ENCODE results near the gene BBS4. TPM values are rescaled to one million over a fixed set of nuclear protein-coding genes. Genes with fewer than 3 reads are reported as not detected.

BBS4 gene
- total RNA-seq, 1 donor from 2014 or later = 8.5 TPM

DNA sequence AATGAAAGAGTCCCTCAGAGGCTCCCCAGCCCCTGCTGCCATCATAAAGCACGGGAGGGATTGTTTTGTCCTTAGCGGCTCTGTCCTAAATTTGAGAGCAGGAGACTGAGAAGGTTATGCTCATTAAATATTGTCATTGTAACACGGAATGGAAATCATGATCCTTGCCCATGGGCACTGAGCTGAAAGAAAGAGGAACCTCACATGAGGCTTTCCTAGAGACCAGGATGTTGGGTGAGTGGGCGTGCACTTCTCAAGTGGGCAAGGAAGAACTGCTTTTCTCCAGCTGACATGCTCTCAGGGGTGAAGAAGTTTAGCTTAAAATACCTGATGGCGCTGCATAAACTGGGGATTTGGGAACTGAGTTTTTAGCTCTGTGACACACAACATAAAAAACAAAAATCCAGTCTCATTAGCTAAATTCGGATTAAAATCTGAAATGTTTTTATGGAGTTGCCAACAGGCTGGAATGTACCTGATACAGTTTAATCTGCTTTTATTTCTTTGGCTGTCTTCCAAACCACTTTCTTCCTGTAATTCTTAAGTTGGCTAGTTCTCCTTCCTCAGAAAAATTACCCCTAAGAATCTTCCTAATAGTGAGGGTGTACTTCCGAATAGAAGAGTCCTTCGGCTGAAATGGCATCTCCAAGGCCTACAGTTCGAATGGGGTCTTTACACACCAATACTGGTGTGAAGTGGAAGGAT lies 65.9 kb downstream of the BBS4 start:
- Mint-ChIP-seq H3K36me3 (ENCODE audit: low read depth) (peaks cover 82% of the 10 kb centered on the region), H3K27ac (no peak overlapping the region), H3K9me3 (no peaks in the 10 kb centered on the region), H3K4me3 (ENCODE audit: low read depth) (no peak overlapping the region), H3K27me3 (ENCODE audit: low read depth) (no peaks in the 10 kb centered on the region), H3K4me1 (ENCODE audit: low read depth) (peaks cover 19% of the 10 kb centered on the region)
- intact Hi-C loops (cut with micrococcal nuclease) = no loop called here
- DNase-seq (ENCODE audit: low spot score) = no peak

DNA sequence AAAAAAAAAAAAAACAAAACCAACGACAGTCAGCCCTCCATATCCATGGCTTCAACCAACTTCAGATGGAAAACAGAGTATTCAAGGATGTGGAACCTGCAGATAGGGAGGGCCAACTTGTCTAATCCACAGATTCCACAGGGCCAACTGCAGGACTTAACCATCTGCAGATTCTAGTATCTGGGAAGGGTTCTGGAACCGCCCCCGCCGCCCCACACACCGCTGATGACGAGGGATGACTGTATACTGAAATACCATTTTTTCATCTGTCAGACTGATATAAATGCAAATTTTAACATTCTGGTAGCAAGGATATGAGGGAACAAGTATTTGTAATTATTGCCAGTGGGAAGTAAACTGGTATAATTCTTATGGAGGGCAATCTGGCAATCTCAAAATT lies 68.1 kb downstream of the BBS4 start:
- no peaks in the 10 kb centered on the region for H3K27me3 Mint-ChIP-seq (ENCODE audit: low read depth)
- H3K4me3 Mint-ChIP-seq (ENCODE audit: low read depth) = no peak overlapping the region
- H3K36me3 Mint-ChIP-seq (ENCODE audit: low read depth) = peaks cover 86% of the 10 kb centered on the region
- H3K9me3 Mint-ChIP-seq = no peaks in the 10 kb centered on the region
- intact Hi-C loops (cut with micrococcal nuclease) = no loop called here
- peaks cover 21% of the 10 kb centered on the region for H3K4me1 Mint-ChIP-seq (ENCODE audit: low read depth)
- no peak for DNase-seq (ENCODE audit: low spot score)
- no peak overlapping the region for H3K27ac Mint-ChIP-seq

DNA sequence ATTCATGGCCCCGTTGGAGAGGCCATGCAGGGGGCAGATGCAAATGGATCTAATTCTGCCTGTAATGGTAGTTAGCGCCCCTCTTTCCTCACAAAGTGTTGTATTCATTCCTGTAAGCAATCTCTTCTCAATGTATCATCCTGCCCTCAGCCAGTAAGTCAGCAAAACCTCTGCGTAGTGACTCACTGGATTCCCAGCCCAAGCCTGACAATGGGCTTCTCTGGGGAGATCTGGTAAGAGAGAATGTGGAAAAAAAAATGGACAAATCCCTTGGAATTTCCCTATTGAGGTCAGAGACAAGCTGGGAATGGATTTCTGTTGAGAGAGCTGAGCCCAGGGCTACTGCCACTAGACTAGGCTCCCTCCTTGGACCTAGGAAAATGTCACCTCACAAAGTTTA lies 72.2 kb downstream of the BBS4 start:
- intact Hi-C loops (cut with micrococcal nuclease) = no loop called here
- H3K27me3 Mint-ChIP-seq (ENCODE audit: low read depth) = no peaks in the 10 kb centered on the region
- no peaks in the 10 kb centered on the region for H3K9me3 Mint-ChIP-seq
- peaks cover 13% of the 10 kb centered on the region for H3K4me1 Mint-ChIP-seq (ENCODE audit: low read depth)
- no peak for DNase-seq (ENCODE audit: low spot score)
- H3K36me3 Mint-ChIP-seq (ENCODE audit: low read depth) = peaks cover 91% of the 10 kb centered on the region
- H3K27ac Mint-ChIP-seq = no peak overlapping the region
- no peak overlapping the region for H3K4me3 Mint-ChIP-seq (ENCODE audit: low read depth)

DNA sequence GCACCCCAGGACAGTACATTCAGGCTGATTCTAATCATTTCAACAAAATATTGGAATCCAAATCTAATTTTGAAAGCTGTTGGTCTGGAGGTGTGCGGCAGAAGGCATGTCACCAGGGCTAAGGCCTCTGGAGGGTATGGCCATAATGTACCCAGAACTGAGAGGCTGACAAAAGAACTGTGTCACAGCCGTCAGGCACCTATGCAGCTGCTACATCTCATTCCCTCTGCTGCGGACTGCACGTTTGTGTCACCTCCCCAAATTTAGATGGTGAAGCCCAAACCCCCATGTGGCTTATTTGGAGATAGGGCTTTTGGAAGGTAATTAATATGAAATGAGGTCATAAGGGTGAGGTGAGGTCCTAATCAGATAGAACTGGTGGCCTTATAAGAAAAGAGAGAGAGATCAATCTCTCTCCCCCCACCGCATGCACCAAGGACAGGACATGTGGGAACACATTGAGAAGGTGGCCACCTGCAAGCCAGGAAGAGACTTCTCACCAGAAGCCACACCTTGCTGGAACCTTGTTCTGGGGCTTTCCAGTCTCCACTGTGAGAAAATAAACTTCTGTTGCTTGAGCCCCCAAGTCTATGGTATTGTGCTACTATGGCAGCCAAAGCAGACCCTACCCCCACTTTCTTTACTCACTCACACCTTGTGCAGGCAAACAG lies 74.7 kb downstream of the BBS4 start:
- no peak overlapping the region for H3K27ac Mint-ChIP-seq
- DNase-seq (ENCODE audit: low spot score) = no peak
- H3K4me3 Mint-ChIP-seq (ENCODE audit: low read depth) = no peak overlapping the region
- H3K9me3 Mint-ChIP-seq = no peaks in the 10 kb centered on the region
- H3K36me3 Mint-ChIP-seq (ENCODE audit: low read depth) = peaks cover 90% of the 10 kb centered on the region
- intact Hi-C loops (cut with micrococcal nuclease) = no loop called here
- H3K27me3 Mint-ChIP-seq (ENCODE audit: low read depth) = no peaks in the 10 kb centered on the region
- H3K4me1 Mint-ChIP-seq (ENCODE audit: low read depth) = peaks cover 12% of the 10 kb centered on the region

DNA sequence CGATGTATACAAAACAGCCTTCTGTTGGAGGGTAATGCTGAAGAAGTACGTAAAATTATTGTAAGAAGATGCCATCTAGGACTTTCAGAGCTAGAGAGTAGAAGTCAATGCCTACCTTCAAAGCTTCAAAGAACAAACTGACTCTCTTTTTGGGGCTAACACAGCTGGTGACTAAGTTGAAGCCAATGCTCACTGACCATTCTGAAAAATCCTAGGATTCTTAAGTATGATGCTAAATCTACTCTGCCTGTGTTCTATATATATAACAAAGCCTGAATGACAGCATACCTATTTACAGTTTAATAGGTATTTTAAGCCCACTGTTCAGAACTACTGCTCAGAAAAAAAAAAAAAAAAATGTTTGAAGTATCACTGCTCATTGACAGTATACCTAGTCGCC lies 78.6 kb downstream of the BBS4 start:
- Mint-ChIP-seq H3K27ac (no peak overlapping the region), H3K36me3 (ENCODE audit: low read depth) (peaks cover 91% of the 10 kb centered on the region), H3K4me1 (ENCODE audit: low read depth) (peaks cover 9% of the 10 kb centered on the region), H3K9me3 (peaks cover 20% of the 10 kb centered on the region), H3K27me3 (ENCODE audit: low read depth) (no peaks in the 10 kb centered on the region), H3K4me3 (ENCODE audit: low read depth) (no peak overlapping the region)
- DNase-seq (ENCODE audit: low spot score) = no peak
- intact Hi-C loops (cut with micrococcal nuclease) = no loop called here

DNA sequence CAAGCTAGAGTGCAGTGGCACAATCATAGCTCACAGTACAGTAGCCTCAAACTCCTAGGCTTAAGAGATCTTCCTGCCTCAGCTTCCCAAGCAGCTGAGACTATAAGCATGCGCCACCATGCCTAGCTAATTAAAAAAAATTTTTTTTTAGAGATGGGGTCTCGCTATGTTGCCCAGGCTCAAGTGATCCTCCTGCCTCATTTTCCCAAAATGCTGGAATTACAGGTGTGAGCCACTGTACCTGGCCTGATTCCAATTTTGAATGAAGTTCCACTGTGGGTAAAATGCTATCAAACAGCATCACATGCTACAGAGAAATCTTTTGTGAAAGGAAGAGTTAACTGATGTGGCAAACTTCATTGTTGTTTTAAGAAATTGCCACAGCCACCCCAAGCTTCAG lies 80.0 kb downstream of the BBS4 start:
- intact Hi-C loops (cut with micrococcal nuclease) = no loop called here
- Mint-ChIP-seq H3K27me3 (ENCODE audit: low read depth) (no peaks in the 10 kb centered on the region), H3K27ac (no peak overlapping the region)

DNA sequence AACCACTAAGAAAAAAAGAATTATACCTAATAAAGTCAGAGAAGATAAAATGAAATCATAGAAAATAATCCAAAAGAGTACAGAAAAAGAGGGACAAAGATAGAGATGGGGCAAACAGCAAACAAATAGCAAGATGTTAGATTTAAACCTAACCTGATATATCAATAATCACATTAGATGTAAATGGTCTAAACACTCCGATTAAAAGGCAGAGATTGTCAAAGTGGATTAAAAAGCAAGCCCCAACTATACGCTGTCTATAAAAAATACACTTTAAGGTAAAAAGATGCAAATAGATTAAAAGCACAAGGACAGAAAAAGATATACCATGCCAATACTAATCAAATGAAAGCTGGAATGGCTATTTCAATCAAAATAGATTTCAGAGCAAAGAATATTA lies 80.8 kb downstream of the BBS4 start:
- DNase-seq (ENCODE audit: low spot score) = no peak
- peaks cover 20% of the 10 kb centered on the region for H3K9me3 Mint-ChIP-seq
- H3K27me3 Mint-ChIP-seq (ENCODE audit: low read depth) = no peaks in the 10 kb centered on the region
- no peak overlapping the region for H3K27ac Mint-ChIP-seq
- intact Hi-C loops (cut with micrococcal nuclease) = no loop called here
- no peak overlapping the region for H3K4me3 Mint-ChIP-seq (ENCODE audit: low read depth)
- peaks cover 15% of the 10 kb centered on the region for H3K4me1 Mint-ChIP-seq (ENCODE audit: low read depth)
- H3K36me3 Mint-ChIP-seq (ENCODE audit: low read depth) = peaks cover 91% of the 10 kb centered on the region

More for the DNA sequence above, 80.0 kb downstream of the BBS4 start:
- Mint-ChIP-seq H3K4me1 (ENCODE audit: low read depth) (peaks cover 11% of the 10 kb centered on the region), H3K9me3 (peaks cover 20% of the 10 kb centered on the region), H3K4me3 (ENCODE audit: low read depth) (no peak overlapping the region), H3K36me3 (ENCODE audit: low read depth) (peaks cover 90% of the 10 kb centered on the region)
- no peak for DNase-seq (ENCODE audit: low spot score)

DNA sequence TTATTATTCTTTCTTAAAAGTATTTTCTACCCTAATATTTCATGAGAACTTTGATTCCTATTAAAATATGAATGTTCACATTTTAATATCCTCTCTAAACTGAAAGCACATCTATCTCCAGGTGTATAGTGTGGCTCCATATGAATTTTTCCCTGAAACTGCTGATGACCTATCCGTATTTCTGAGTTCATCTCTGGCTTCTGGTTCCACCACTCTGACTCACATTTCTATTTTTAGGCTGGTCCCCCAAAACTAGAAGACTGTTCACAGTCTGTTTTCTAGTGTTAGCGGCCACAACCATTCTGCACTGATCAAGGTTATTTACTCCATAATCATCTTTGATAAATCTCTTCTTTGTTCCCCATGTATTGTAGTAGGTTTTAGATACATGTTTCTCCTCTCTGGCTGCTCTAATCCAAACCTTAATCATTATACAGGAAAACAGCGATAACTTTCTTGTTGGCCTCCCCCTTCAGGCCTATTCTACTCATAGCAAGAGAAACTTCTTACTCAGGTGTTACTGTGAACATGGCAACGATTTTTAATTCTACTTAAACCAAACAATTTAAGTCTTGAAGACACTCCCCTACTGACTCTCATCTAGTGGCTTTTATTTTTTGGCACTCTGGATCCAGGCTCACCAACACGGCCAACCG lies 84.8 kb downstream of the BBS4 start:
- no peak for DNase-seq (ENCODE audit: low spot score)
- Mint-ChIP-seq H3K27ac (peak overlapping the region; percentile 40), H3K9me3 (peaks cover 20% of the 10 kb centered on the region), H3K27me3 (ENCODE audit: low read depth) (no peaks in the 10 kb centered on the region), H3K4me1 (ENCODE audit: low read depth) (peaks cover 25% of the 10 kb centered on the region), H3K4me3 (ENCODE audit: low read depth) (no peak overlapping the region), H3K36me3 (ENCODE audit: low read depth) (peaks cover 83% of the 10 kb centered on the region)
- intact Hi-C loops (cut with micrococcal nuclease) = no loop called here

DNA sequence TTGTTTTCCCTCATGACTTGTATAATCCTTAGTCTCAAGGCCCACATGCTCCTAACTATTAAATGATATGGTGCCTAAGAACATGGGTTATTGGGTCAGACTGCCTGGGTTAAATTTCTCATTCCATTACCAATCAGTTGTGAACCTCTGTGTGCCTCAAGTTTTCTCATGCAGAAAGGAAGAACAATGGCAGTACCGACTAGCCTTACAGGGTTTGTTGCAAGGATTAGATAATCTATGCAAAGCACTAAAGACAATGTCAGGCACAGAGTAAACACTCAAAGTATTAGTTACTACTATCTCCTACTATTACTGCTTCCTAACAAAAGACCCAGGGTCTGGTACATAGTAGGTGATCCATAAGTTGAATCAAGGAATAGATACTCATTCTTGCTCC lies 85.3 kb downstream of the BBS4 start:
- Mint-ChIP-seq H3K36me3 (ENCODE audit: low read depth) (peaks cover 84% of the 10 kb centered on the region), H3K9me3 (peaks cover 20% of the 10 kb centered on the region), H3K4me1 (ENCODE audit: low read depth) (peaks cover 28% of the 10 kb centered on the region), H3K4me3 (ENCODE audit: low read depth) (no peak overlapping the region), H3K27ac (peak overlapping the region; percentile 40), H3K27me3 (ENCODE audit: low read depth) (no peaks in the 10 kb centered on the region)
- intact Hi-C loops (cut with micrococcal nuclease) = no loop called here
- DNase-seq (ENCODE audit: low spot score) = no peak

DNA sequence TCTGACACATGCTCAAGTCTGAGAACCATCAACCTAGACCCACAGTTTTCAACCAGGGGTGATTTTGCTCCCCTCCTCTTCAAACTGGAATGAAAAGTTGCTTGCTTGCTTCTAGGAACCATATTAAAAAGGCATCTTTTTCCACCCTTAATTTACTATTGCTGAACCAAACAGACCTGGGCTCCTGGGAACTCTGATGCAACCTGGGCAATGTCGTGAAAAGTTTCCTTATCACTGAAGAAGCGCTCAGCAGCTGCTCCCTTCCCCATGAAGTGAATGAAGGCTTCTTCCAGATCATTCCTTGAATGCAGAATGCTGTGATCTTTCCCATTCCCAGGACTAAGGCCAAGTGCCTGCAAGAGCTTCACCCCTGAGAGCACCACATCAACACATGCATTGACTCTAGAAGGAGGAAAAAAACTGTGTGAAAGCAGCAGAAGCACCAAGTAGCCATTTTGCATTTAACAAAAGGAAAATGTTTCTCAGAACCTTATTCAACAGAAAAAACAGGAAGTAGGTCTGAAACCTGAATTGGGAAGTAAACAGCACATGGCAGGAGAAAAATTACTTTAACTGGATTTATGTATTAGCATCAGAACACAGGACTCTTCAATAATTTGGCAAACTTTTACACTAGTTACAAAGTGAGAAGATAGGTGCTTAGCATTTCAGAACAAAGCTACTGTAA lies 88.8 kb downstream of the BBS4 start:
- peaks cover 40% of the 10 kb centered on the region for H3K4me1 Mint-ChIP-seq (ENCODE audit: low read depth)
- peak overlapping the region; percentile 47 for H3K27ac Mint-ChIP-seq
- no peak for DNase-seq (ENCODE audit: low spot score)
- H3K9me3 Mint-ChIP-seq = no peaks in the 10 kb centered on the region
- intact Hi-C loops (cut with micrococcal nuclease) = no loop called here
- H3K36me3 Mint-ChIP-seq (ENCODE audit: low read depth) = peaks cover 71% of the 10 kb centered on the region
- H3K4me3 Mint-ChIP-seq (ENCODE audit: low read depth) = no peak overlapping the region
- no peaks in the 10 kb centered on the region for H3K27me3 Mint-ChIP-seq (ENCODE audit: low read depth)

DNA sequence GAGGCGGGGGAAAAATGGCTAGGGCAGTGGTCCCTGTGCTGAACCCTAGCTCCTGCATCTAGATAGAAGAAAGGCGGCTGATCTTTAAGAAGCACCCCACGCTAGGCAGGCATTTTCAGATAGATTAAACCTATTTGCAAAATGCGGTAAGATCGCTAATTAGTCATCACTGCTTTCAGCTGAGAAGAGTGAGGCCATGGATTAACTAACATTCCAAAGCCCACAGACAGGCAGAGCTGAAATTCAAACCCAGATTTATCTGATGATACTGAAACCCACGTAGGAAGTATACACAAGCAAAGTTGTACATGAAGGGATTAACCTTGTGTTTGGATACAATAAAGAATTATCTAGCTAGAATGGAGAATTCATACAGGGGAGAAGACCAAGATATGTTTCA lies 92.8 kb downstream of the BBS4 start:
- Mint-ChIP-seq H3K27ac (no peak overlapping the region), H3K9me3 (no peaks in the 10 kb centered on the region), H3K4me1 (ENCODE audit: low read depth) (peaks cover 45% of the 10 kb centered on the region), H3K36me3 (ENCODE audit: low read depth) (peaks cover 58% of the 10 kb centered on the region), H3K4me3 (ENCODE audit: low read depth) (no peak overlapping the region), H3K27me3 (ENCODE audit: low read depth) (no peaks in the 10 kb centered on the region)
- no peak for DNase-seq (ENCODE audit: low spot score)
- intact Hi-C loops (cut with micrococcal nuclease) = no loop called here

DNA sequence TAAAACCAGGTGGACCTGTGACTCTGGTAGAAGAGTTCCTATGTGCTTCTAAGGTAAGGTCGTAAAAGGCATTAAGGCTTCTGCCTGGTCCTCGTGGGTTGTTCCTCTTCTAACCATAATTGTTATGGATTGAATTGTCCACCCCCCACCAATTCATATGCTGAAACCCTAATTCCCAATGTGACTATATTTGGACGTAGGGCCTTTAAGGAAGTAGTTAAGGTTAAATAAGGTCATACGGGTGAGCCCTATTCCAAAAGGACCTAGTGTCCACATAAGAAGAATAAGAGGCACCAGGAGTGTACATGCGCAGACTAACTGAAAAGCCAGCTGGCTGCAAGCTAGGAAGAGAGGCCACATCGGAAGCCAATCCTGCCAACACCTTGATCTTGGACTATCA lies 95.6 kb downstream of the BBS4 start:
- H3K4me1 Mint-ChIP-seq (ENCODE audit: low read depth) = peaks cover 50% of the 10 kb centered on the region
- intact Hi-C loops (cut with micrococcal nuclease) = loop anchor here (2.0 to 10.0 kb wide), 7 partner anchors 15 to 557 kb away; partner anchors contain the start of genes ARIH1, BBS4 and HIGD2B
- H3K9me3 Mint-ChIP-seq = no peaks in the 10 kb centered on the region
- H3K36me3 Mint-ChIP-seq (ENCODE audit: low read depth) = peaks cover 38% of the 10 kb centered on the region
- DNase-seq (ENCODE audit: low spot score) = no peak
- H3K27ac Mint-ChIP-seq = peak overlapping the region; percentile 38
- no peaks in the 10 kb centered on the region for H3K27me3 Mint-ChIP-seq (ENCODE audit: low read depth)
- peak overlapping the region; percentile 93 for H3K4me3 Mint-ChIP-seq (ENCODE audit: low read depth)

All from activated T-helper 2 cell treated with anti-CD3 and anti-CD28 coated beads, Interferon-gamma antibody, Interleukin-2, Interleukin-4, amounts not matched to agents 10 μg/mL and 5 μg/mL and 100 μg/mL, durations not matched to agents 14 hours and 24 hours and 36 hours (primary cell).